ENCODE results near the gene POU1F1. TPM values are rescaled to one million over a fixed set of nuclear protein-coding genes. Genes with fewer than 3 reads are reported as not detected.
"Not testable (repeated sequence)": the region's sequence is repeated elsewhere in the genome, so short reads cannot be mapped to it uniquely, and the experiment has no call there.

Gene POU1F1
- not detected in 2 replicates for total RNA-seq

DNA sequence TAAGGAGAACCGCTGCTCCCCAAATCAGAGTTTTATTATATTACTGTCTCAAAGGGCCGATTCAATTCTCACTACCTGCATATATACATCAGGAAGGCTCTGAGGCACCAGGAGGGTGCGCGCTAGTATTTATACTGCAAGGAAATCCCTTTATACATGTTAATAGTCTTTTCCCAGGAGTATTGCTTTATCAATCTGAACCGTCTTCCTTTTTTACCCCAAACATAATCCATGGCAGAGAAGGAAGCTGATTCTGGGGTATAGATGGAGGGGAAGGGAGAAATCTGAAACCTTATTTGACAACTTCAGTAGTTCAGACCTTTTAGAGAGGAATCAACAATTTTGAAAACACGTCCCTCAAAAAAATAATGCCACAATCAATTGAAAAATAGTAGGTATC lies at the start of gene POU1F1:
Gene POU1F1 (minus strand): TSS at position 101 of the 400 bp plus-strand sequence. CDS start 122 bp downstream, outside the sequence.
- DNase-seq (ENCODE audit: extremely low read depth, low read depth, low spot score), result no peak

GRCh38 chr3:87324609-87325008 lies 48.2 kb upstream of the POU1F1 start:
- no peak for DNase-seq (ENCODE audit: extremely low read depth, low read depth, low spot score)

DNA sequence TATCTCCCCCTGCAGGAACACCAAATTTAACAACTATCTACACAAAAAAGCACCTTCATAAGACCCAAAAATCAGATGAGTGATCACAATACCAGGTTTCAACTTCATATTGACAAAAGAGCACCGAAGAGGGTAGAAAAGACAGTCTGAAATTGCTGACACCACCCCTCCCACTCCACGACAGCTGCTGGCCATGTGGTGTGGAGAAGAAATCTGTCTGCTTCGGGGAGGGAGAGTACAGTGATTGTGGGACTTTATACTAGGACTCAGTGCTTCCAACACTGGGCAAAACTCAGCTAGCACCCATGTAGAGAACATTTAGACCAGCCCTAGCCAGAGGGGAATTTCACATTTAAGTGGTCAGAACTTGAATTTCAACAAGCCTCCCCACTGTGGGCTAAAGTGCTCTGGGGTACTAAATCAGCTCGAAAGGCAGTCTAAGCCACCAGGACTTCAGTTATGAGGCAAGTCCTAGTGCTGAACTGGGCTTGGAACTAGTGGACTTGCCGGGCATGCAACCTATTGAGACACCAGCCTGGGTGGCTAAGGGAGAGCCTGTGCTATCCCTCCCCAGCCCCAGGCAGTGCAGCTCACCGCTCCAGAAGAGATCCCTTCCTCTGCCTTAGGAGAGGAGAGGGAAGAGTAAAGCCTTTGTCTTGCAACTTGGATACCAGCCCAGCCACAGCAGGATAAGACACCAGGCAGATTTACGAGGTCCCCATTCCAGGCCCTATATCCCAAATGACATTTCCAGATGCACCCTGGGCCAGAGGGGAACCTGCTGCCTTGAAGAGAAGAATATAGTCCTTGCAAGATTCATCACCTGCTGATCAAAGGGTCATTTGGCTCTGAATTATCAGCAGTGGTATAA lies 44.6 kb upstream of the POU1F1 start:
- DNase-seq (ENCODE audit: extremely low read depth, low read depth, low spot score), result no peak

DNA sequence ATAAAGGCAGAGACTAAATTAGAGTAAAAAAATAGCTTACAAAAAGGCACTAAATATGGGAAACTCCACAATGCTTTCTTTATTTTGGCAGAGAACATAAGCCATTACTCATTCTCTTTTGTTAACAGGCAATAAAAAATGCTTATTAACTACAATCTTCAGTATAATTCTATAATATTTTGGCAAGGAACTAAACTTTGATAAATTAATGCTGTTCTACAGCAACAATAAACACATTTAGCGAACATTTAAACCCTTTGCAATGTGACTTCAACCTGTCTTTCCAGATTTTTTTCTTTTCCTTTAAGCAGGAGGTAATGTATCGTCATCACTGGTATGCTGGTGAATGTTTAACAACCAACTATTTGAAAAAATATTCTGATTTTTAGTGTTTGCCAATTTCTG lies 42.2 kb upstream of the POU1F1 start:
- no peak for DNase-seq (ENCODE audit: extremely low read depth, low read depth, low spot score)

DNA sequence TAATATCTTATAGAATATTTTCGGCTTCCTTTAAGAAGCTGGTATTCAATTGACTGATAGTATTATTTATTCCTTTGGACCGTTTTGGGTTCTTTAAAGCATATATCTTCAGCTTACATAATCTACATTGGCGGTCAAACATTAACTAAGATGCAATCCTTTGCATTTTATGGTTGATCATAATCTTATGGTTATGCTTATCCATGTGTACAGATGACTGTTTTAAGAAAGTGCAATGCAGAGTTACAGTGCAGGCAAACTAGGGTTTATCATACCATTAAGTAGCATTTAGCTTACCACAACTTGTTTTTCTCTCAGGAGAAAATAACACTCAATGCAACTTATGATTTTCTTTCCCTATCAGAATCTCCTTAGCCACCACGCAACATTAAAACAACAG lies 41.4 kb upstream of the POU1F1 start:
- no peak for DNase-seq (ENCODE audit: extremely low read depth, low read depth, low spot score)

GRCh38 chr3:87313641-87314040 lies 37.3 kb upstream of the POU1F1 start:
- DNase-seq (ENCODE audit: extremely low read depth, low read depth, low spot score), result no peak

- no peak for DNase-seq (ENCODE audit: extremely low read depth, low read depth, low spot score)
Observed at GRCh38 chr3:87311309-87311708, 34.9 kb upstream of the POU1F1 start.

DNA sequence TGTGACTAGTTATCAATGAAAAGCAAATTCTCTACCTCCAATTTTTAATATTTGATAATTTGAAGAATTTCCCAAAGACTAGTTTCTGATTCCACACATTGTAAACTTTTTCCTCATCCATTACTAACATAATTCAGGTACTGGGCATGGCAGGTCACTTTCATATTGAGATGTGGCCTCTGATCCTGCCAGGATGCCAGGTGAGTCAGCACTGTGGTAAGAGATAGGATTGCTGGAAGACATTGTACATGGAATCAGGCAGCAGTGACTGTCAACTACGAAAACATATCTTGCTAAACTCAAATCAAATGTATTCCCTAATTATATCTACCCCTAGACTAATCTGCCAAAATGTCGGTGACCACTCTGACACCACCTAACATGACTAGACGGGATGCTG lies 33.2 kb upstream of the POU1F1 start:
- DNase-seq (ENCODE audit: extremely low read depth, low read depth, low spot score), result no peak

DNA sequence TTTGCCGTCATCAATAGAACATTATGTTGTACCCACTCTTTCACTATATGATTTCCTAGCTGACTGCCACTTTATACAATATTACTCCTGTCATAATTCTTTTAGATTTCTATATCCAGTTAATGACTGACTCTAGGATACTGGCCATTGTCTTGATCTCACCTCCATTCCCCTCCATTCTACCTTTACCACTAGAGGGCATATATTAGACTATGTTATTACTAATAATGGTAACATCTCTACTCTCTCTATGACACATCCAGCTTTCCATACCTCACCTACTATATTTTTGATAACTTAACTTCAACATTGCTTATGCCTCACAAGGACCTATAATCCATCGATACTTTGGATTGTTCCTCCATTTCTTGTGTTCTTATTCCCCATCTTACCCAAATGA lies 31.4 kb upstream of the POU1F1 start:
- DNase-seq (ENCODE audit: extremely low read depth, low read depth, low spot score), result no peak

GRCh38 chr3:87305517-87305916 lies 29.1 kb upstream of the POU1F1 start:
- no peak for DNase-seq (ENCODE audit: extremely low read depth, low read depth, low spot score)

DNA sequence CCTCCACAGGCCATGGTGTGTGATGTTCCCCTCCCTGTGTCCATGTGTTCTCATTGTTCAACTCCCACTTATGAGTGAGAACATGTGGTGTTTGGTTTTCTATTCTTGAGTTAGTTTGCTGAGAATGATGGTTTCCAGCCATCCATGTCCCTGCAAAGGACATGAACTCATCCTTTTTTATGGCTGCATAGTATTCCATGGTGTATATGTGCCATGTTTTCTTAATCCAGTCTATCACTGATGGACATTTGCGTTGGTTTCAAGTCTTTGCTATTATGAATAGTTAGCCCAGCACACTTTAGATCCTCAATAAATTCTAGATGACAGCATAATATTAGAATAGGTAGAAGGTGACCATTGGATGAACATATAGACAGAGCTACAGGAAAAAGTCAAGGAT lies 28.6 kb upstream of the POU1F1 start:
- DNase-seq (ENCODE audit: extremely low read depth, low read depth, low spot score), result not testable (repeated sequence)

DNA sequence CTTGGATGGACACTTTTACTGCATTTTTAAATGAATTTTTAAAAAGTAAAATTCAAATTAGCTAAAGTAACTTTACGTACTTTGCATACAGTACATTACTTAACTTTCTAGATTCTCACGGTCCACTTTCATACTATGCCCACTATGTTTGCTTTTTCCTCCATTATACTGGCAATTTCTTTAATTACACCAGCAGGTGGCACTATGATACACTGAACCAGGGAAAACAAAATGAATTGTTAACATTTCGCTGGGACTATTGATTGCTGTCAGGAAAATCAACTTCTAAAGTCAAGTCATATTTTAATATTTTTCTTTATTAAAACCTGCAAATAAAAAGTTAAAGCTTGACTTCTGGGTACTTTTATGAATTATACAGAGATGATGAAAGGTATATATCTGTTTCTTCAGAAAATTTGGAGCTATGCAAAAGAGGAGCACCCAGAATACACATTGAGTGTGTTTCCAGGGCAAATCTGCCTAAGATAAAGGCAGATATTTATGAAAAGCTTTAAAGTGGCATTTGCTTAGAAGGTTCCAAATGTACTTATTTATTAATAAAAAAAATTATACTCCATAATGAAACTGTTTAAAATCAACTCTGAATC lies 21.8 kb upstream of the POU1F1 start:
- peak; percentile 18 for DNase-seq (ENCODE audit: extremely low read depth, low read depth, low spot score)

- no peak for DNase-seq (ENCODE audit: extremely low read depth, low read depth, low spot score)
Observed at GRCh38 chr3:87288446-87288845, 12.1 kb upstream of the POU1F1 start.

- DNase-seq (ENCODE audit: extremely low read depth, low read depth, low spot score), result no peak
Observed at GRCh38 chr3:87287011-87287410, 10.6 kb upstream of the POU1F1 start.

DNA sequence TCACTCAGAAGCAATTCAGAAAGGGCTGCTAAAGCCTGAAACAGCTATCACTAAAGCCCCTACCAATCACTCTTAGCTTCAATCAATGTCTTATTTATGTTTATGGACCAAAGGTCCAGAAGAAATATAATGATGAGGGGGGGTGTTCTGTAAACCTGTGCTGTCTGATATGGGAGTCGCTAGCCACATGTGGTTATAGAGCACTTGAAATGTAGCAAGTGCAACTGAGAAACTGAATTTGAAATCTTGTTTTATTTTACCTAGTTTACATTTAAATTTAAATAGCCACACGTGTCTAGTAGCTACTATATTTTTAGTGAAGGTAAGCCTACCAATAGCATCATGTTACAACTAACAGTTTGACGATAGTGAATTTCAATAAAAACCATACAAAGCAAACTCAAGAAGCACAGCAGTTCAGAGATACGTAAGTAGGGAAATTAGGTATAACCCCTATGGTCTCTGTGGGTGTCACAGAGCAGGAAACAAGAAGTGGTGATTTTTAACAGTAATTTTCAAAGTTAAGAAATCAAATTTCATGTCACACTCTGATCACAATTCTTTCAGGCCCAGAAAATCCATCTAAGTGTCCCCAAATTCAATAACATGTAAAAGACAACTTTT lies 3.6 kb downstream of the POU1F1 start:
- no peak for DNase-seq (ENCODE audit: extremely low read depth, low read depth, low spot score)

- DNase-seq (ENCODE audit: extremely low read depth, low read depth, low spot score), result peak; percentile 33
Observed at GRCh38 chr3:87270908-87271700, 5.3 kb downstream of the POU1F1 start.

- DNase-seq (ENCODE audit: extremely low read depth, low read depth, low spot score), result no peak
Observed at GRCh38 chr3:87269723-87270122, 6.7 kb downstream of the POU1F1 start.

GRCh38 chr3:87268646-87269211 lies 7.7 kb downstream of the POU1F1 start:
- DNase-seq (ENCODE audit: extremely low read depth, low read depth, low spot score), result no peak

DNA sequence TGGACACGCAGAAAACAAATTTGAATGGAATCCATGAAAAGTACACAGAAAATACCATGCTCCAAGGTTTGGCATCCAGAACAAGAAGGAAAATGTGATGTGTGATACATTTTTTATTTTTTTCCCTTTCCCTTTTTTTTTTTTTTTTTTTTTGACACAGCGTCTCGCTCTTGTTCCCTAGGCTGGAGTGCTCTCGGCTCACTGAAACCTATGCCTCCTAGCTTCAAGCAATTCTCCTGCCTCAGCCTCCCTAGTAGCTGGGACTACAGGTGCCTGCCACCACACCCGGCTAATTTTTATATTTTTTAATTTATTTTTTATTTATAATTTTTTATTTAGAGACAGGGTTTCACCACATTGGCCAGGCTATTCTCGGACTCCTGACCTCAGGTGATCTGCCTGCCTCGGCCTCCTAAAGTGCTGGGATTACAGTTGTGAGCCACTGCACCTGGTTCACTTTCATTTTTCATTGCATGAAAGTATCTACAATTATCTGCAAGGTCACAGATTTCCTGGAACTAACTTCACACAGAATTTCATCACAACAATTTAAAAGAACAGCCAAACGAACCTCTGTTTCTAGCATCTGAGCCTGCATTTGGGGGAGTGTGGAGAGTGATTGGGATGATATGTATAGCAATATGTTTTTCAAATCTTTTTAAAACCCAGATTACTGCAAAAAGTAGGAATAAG lies 8.3 kb downstream of the POU1F1 start:
- DNase-seq (ENCODE audit: extremely low read depth, low read depth, low spot score), result no peak

DNA sequence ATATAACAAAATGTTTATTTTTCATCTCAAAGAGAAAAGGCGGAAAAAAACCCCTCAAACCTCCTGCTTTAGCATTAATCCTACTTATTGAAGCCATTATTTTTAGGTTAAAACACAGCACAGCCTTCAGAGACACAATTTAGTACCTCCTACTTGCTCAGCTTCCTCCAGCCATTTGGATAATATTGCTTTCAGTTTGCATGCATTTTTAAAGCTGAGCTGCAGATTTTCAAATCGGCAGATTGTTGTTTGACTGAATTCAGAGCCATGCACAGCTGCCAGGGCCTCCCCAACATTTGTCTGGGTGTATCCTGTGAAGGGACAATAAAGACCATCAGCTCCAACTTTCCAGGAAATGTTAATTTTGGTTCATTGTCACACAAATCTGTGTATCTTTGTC lies 14.5 kb downstream of the POU1F1 start:
- no peak for DNase-seq (ENCODE audit: extremely low read depth, low read depth, low spot score)
